Activated T-cell treated with anti-CD3 and anti-CD28 coated beads, Interleukin-2, amount 50 U/mL, for 24 hours (primary cell): Measurements from ENCODE around the gene GNAL.
A peak's percentile ranks its signal among the peaks of the same experiment; 100 is the strongest.
"Not testable (repeated sequence)": the region's sequence is repeated elsewhere in the genome, so short reads cannot be mapped to it uniquely, and the experiment has no call there.

Source experiments
- DNase-seq: peaks from one replicate; pipeline ENCODE4 v3.0.0-alpha.2; 2020
- H3K27ac Mint-ChIP-seq: 2 replicates; pipeline ENCODE4 v1.8.0; 2020; ENCODE audit warnings: mild to moderate bottlenecking, mixed read lengths
- H3K27me3 Mint-ChIP-seq: 2 replicates; pipeline ENCODE4 v1.8.0; 2020; ENCODE audit warnings: mixed read lengths
- H3K36me3 Mint-ChIP-seq: 2 replicates; pipeline ENCODE4 v1.8.0; 2020; ENCODE audit warnings: low read depth, mixed read lengths
- H3K4me1 Mint-ChIP-seq: 2 replicates; pipeline ENCODE4 v1.8.0; 2020; ENCODE audit warnings: low read depth, mixed read lengths
- H3K4me3 Mint-ChIP-seq: 2 replicates; pipeline ENCODE4 v1.8.0; 2020; ENCODE audit warnings: mild to moderate bottlenecking, moderate library complexity, mixed read lengths
- H3K9me3 Mint-ChIP-seq: 2 replicates; pipeline ENCODE4 v1.8.0; 2020; ENCODE audit warnings: mixed read lengths

Gene GNAL

DNA sequence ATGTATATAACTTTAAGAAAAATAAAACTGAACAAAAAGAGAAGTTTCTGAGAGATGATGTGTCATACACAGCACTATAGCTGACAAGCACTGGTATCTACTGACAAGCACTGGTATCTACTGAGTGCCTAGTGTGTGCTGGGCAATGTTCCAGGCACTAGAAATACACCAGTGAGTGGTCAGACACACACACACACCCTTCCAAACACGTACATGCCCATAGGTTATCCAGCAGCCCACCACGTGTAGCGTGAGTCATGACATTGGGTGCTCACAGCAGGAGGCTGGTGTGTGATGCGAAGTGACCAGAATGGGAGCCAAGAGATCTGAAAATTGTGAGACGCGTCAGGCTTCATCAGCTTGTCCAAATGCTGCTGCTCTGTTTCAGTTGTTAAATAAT, 12.2 kb upstream of the GNAL start:
- H3K9me3 Mint-ChIP-seq = no peaks in the 10 kb centered on the region
- H3K4me3 Mint-ChIP-seq = no peak overlapping the region
- no peaks in the 10 kb centered on the region for H3K4me1 Mint-ChIP-seq
- peaks cover 30% of the 10 kb centered on the region for H3K27me3 Mint-ChIP-seq
- H3K36me3 Mint-ChIP-seq = no peaks in the 10 kb centered on the region
- H3K27ac Mint-ChIP-seq = no peak overlapping the region
- no peak for DNase-seq

DNA sequence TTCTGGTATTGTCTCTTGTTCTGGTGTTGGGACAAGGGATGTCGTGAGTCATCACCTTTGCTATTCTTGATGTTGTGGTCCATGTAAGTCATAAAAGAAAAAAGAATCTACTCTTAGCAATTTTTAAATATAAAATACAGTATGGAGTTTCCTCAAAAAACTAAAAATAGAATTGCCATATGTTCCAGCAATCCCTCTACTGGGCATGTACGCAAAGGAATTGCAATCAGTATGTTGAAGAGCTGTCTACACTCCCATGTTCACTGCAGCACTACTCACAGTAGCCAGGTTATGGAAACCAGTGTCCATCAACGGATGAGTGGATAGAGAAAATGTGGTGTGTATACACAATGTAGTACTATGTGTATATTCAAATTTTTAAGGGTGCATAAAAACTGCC, 10.9 kb upstream of the GNAL start:
- DNase-seq = no peak
- no peaks in the 10 kb centered on the region for H3K36me3 Mint-ChIP-seq
- H3K27me3 Mint-ChIP-seq = peaks cover 28% of the 10 kb centered on the region

DNA sequence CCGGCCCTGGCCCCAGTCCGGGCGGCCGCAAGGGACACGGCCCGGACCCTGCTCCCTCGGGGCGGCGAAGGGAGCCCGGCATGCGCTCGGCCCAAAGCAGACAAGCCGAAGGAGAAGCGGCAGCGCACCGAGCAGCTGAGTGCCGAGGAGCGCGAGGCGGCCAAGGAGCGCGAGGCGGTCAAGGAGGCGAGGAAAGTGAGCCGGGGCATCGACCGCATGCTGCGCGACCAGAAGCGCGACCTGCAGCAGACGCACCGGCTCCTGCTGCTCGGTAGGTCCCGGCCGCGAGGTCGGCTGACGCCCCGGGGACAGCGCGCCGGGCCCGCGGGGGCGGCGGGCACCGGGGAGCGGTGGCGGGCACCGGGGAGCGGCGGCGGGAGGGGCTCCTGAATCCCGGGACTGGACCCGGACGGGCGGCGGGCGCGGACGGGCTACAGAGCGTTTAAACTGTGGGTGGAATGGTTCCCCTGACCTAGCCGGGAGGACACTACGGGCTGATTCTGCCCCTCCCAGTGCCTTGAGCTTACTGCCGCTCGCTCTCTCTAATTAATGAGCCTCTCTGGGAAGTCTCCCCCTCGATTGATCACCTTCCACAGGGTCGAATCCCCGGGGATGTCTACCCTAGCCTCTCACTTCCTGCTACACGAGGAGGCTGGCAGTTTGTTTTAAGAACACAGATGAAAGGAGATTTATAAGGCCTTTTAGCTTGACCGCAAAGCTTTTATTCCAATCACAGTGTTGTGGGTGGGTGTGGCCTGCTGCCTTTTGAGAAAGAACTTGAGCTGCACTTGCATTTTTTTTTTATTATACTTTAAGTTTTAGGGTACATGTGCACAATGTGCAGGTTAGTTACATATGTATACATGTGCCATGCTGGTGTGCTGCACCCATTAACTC, 853 bp downstream of the GNAL start:
- DNase-seq = peak; percentile 42
- H3K4me1 Mint-ChIP-seq = peaks cover 10% of the 10 kb centered on the region
- peaks cover 4% of the 10 kb centered on the region for H3K9me3 Mint-ChIP-seq
- H3K27ac Mint-ChIP-seq = no peak overlapping the region
- no peaks in the 10 kb centered on the region for H3K36me3 Mint-ChIP-seq
- H3K27me3 Mint-ChIP-seq = peaks cover 65% of the 10 kb centered on the region
- peak overlapping the region; percentile 46 for H3K4me3 Mint-ChIP-seq

More for the DNA sequence above, 10.9 kb upstream of the GNAL start:
- H3K9me3 Mint-ChIP-seq = no peaks in the 10 kb centered on the region
- H3K4me3 Mint-ChIP-seq = no peak overlapping the region
- no peak overlapping the region for H3K27ac Mint-ChIP-seq
- no peaks in the 10 kb centered on the region for H3K4me1 Mint-ChIP-seq

GRCh38 chr18:11690660-11691059, 1.6 kb downstream of the GNAL start:
- H3K27ac Mint-ChIP-seq, H3K9me3 Mint-ChIP-seq, H3K4me3 Mint-ChIP-seq, DNase-seq, H3K36me3 Mint-ChIP-seq: not testable (repeated sequence)
- Mint-ChIP-seq H3K27me3 (peaks cover 70% of the 10 kb centered on the region), H3K4me1 (peaks cover 10% of the 10 kb centered on the region)

DNA sequence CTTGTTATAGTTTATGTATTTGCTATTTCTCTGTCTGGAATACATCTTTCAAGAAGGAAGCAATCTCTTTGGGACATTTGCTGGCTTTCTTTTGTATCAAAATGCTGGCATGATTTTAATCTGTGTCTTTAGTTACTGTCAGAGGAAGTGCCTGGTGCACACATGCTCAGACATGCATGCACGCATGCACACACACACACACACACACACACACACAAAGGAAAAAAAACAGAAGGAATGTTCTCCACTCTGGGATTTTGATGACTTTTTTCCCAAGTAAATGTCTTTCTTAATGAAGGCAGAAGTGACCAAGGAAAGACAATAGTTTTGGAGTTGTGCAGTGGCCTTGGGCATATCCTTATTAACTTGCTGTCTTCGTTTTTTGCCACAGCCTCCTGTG, 6.7 kb downstream of the GNAL start:
- H3K36me3 Mint-ChIP-seq = no peaks in the 10 kb centered on the region
- no peak for DNase-seq
- H3K27ac Mint-ChIP-seq = no peak overlapping the region
- H3K9me3 Mint-ChIP-seq = no peaks in the 10 kb centered on the region
- H3K27me3 Mint-ChIP-seq = peaks cover 59% of the 10 kb centered on the region
- H3K4me1 Mint-ChIP-seq = no peaks in the 10 kb centered on the region
- H3K4me3 Mint-ChIP-seq = no peak overlapping the region

DNA sequence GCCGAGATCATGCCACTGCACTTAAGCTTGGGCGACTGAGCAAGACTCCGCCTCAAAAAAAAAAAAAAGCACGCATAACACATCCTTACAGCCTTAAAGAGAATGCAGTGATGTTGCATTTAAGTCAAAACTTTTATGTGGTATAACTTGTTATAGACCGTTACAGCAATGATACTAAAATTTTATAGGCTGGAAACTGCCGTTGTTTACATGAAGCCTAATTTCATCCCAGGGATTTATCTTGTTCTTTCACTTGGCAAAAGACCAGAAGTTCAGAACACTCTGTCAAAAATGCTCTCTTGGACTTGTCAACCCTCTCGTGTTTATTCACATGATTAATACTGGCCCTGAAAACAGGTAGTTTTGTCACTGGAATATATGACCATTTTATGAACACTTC, 7.4 kb downstream of the GNAL start:
- no peaks in the 10 kb centered on the region for H3K9me3 Mint-ChIP-seq
- H3K27me3 Mint-ChIP-seq = peaks cover 59% of the 10 kb centered on the region
- H3K4me3 Mint-ChIP-seq = no peak overlapping the region
- no peak overlapping the region for H3K27ac Mint-ChIP-seq
- H3K36me3 Mint-ChIP-seq = no peaks in the 10 kb centered on the region
- H3K4me1 Mint-ChIP-seq = no peaks in the 10 kb centered on the region
- no peak for DNase-seq

GRCh38 chr18:11700876-11701275, 11.8 kb downstream of the GNAL start:
- Mint-ChIP-seq H3K4me3 (no peak overlapping the region), H3K9me3 (no peaks in the 10 kb centered on the region), H3K36me3 (no peaks in the 10 kb centered on the region), H3K27ac (no peak overlapping the region), H3K27me3 (peaks cover 22% of the 10 kb centered on the region), H3K4me1 (no peaks in the 10 kb centered on the region)
- DNase-seq = no peak

- H3K4me1 Mint-ChIP-seq = no peaks in the 10 kb centered on the region
- H3K27me3 Mint-ChIP-seq = peaks cover 44% of the 10 kb centered on the region
- H3K36me3 Mint-ChIP-seq = no peaks in the 10 kb centered on the region
- H3K4me3 Mint-ChIP-seq = no peak overlapping the region
- peaks cover 2% of the 10 kb centered on the region for H3K9me3 Mint-ChIP-seq
- H3K27ac Mint-ChIP-seq = no peak overlapping the region
- DNase-seq = no peak
These were observed 21.5 kb downstream of the GNAL start for GRCh38 chr18:11710578-11710977.

GRCh38 chr18:11713756-11714155, 24.7 kb downstream of the GNAL start:
- Mint-ChIP-seq H3K4me1 (no peaks in the 10 kb centered on the region), H3K4me3 (no peak overlapping the region), H3K9me3 (peaks cover 2% of the 10 kb centered on the region), H3K36me3 (no peaks in the 10 kb centered on the region), H3K27ac (no peak overlapping the region), H3K27me3 (peaks cover 53% of the 10 kb centered on the region)
- no peak for DNase-seq

- Mint-ChIP-seq H3K27ac (no peak overlapping the region), H3K27me3 (peaks cover 50% of the 10 kb centered on the region), H3K4me3 (no peak overlapping the region), H3K36me3 (no peaks in the 10 kb centered on the region), H3K4me1 (no peaks in the 10 kb centered on the region), H3K9me3 (peaks cover 2% of the 10 kb centered on the region)
- DNase-seq = no peak
These were observed 25.3 kb downstream of the GNAL start for GRCh38 chr18:11714244-11714918.

- not testable (repeated sequence) for H3K4me3 Mint-ChIP-seq, H3K9me3 Mint-ChIP-seq, H3K36me3 Mint-ChIP-seq, H3K27ac Mint-ChIP-seq, H3K4me1 Mint-ChIP-seq, DNase-seq
- peaks cover 42% of the 10 kb centered on the region for H3K27me3 Mint-ChIP-seq
These were observed 27.8 kb downstream of the GNAL start for GRCh38 chr18:11716767-11717315.

GRCh38 chr18:11719050-11719449, 30.0 kb downstream of the GNAL start:
- DNase-seq = no peak
- H3K27me3 Mint-ChIP-seq = peaks cover 21% of the 10 kb centered on the region
- H3K36me3 Mint-ChIP-seq = no peaks in the 10 kb centered on the region
- H3K9me3 Mint-ChIP-seq = no peaks in the 10 kb centered on the region
- H3K4me3 Mint-ChIP-seq = no peak overlapping the region
- no peaks in the 10 kb centered on the region for H3K4me1 Mint-ChIP-seq
- no peak overlapping the region for H3K27ac Mint-ChIP-seq

GRCh38 chr18:11719621-11720020, 30.6 kb downstream of the GNAL start:
- H3K27ac Mint-ChIP-seq = no peak overlapping the region
- no peaks in the 10 kb centered on the region for H3K9me3 Mint-ChIP-seq
- no peaks in the 10 kb centered on the region for H3K4me1 Mint-ChIP-seq
- H3K36me3 Mint-ChIP-seq = no peaks in the 10 kb centered on the region
- no peak overlapping the region for H3K4me3 Mint-ChIP-seq
- DNase-seq = no peak
- peaks cover 15% of the 10 kb centered on the region for H3K27me3 Mint-ChIP-seq

DNA sequence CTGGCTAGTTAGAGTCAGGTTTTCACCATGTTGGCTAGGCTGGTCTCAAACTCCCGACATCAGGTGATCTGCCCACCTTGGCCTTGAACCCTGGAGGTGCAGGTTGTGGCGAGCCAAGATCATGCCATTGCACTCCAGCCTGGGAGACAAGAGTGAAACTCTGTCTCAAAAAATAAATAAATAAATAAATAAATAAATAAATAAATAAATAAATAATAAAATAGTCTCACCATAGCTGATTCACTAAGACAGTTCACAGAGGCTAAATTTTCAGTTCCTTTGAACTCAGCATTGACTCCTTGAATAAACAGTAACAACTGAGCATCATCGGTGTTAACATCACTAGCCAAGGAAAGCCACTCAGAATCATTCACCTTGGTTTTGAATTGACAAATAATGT, 32.7 kb downstream of the GNAL start:
- Mint-ChIP-seq H3K4me3 (no peak overlapping the region), H3K4me1 (no peaks in the 10 kb centered on the region), H3K27me3 (no peaks in the 10 kb centered on the region), H3K9me3 (no peaks in the 10 kb centered on the region), H3K36me3 (no peaks in the 10 kb centered on the region), H3K27ac (no peak overlapping the region)
- DNase-seq = no peak

GRCh38 chr18:11724781-11725180, 35.7 kb downstream of the GNAL start:
- Mint-ChIP-seq H3K27ac (no peak overlapping the region), H3K27me3 (peaks cover 5% of the 10 kb centered on the region), H3K9me3 (no peaks in the 10 kb centered on the region), H3K4me3 (no peak overlapping the region), H3K36me3 (no peaks in the 10 kb centered on the region), H3K4me1 (no peaks in the 10 kb centered on the region)
- no peak for DNase-seq
